Left ventricle myocardium inferior (tissue), 1 donor: Measurements from ENCODE around the gene TPCN2. TPM values are rescaled to one million over a fixed set of nuclear protein-coding genes. Genes with fewer than 3 reads are reported as not detected.

Source experiments
- DNase-seq: peaks from one replicate; pipeline ENCODE4 v3.0.0-alpha.2; 2020
- H3K27ac ChIP-seq: fragments of 200-600 bp; replicated peaks from 2 replicates; pipeline ENCODE4 v1.8.0; 2021
- H3K27me3 ChIP-seq: fragments of 200-600 bp; 2 replicates; pipeline ENCODE4 v1.8.0; 2021; ENCODE audit warnings: low read depth
- H3K36me3 ChIP-seq: fragments of 200-600 bp; 2 replicates; pipeline ENCODE4 v1.8.0; 2021
- H3K4me1 ChIP-seq: fragments of 200-600 bp; 2 replicates; pipeline ENCODE4 v1.8.0; 2021
- H3K4me3 ChIP-seq: fragments of 200-600 bp; 2 replicates; pipeline ENCODE4 v1.8.0; 2021; ENCODE audit warnings: mild to moderate bottlenecking, moderate library complexity
- H3K9me3 ChIP-seq: fragments of 200-600 bp; replicated peaks from 2 replicates; pipeline ENCODE4 v1.8.0; 2021
- intact Hi-C: fragments of 100-400 bp; cut with micrococcal nuclease; formaldehyde crosslinking; loops from one replicate; pipeline ENCODE4 v1.11.0; 2022
- total RNA-seq: library from RNA; stranded (reverse); fragmentation: NEBNext Ultra II Directional; extraction: Animal tissue kit (Norgen Biotek cat#: 25700); gene quantifications from one replicate; pipeline ENCODE4 v1.2.1, GENCODE V29; 2021
- TF ChIP-seq, protein P1 (sequence below): fragments of 200-600 bp; IDR thresholded peaks from 2 replicates; pipeline ENCODE4 v1.8.0; 2021; ENCODE audit warnings: antibody characterized with exemption, mild to moderate bottlenecking, borderline replicate concordance
- donor health status: DM: no; HTN: yes; CAD: no; lungs with severe emphysema.

TPCN2 gene
- total RNA-seq, 1 donor from 2014 or later, result 9.2 TPM

DNA sequence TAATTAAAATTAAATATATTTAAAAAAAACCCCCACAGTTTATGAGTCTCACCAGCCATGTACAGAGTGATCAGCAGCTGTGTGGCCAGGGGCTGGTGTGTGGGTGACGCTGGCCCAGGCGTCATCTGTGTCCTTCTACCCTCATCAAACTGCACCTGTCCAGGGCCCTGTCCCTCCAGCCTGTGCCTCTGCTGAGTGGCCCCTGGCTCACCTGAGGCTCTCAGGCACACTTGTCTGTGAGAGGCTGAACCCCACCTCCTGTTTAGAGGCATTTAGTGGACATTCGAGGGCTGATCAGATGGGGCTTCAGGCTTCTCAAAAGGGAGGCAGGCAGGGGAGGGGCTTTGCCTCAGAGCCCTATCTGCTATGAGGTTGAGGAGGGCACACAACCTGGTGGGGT, 77.1 kb downstream of the TPCN2 start:
- DNase-seq, result no peak
- peaks cover 46% of the 10 kb centered on the region for H3K4me1 ChIP-seq
- no peak overlapping the region for H3K4me3 ChIP-seq
- H3K9me3 ChIP-seq, result peaks cover 17% of the 10 kb centered on the region
- no peaks in the 10 kb centered on the region for H3K27me3 ChIP-seq
- H3K27ac ChIP-seq, result no peak overlapping the region
- TF ChIP-seq, protein P1, sequence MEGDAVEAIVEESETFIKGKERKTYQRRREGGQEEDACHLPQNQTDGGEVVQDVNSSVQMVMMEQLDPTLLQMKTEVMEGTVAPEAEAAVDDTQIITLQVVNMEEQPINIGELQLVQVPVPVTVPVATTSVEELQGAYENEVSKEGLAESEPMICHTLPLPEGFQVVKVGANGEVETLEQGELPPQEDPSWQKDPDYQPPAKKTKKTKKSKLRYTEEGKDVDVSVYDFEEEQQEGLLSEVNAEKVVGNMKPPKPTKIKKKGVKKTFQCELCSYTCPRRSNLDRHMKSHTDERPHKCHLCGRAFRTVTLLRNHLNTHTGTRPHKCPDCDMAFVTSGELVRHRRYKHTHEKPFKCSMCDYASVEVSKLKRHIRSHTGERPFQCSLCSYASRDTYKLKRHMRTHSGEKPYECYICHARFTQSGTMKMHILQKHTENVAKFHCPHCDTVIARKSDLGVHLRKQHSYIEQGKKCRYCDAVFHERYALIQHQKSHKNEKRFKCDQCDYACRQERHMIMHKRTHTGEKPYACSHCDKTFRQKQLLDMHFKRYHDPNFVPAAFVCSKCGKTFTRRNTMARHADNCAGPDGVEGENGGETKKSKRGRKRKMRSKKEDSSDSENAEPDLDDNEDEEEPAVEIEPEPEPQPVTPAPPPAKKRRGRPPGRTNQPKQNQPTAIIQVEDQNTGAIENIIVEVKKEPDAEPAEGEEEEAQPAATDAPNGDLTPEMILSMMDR, result no peak
- intact Hi-C loops, result no loop called here
- H3K36me3 ChIP-seq, result no peaks in the 10 kb centered on the region

DNA sequence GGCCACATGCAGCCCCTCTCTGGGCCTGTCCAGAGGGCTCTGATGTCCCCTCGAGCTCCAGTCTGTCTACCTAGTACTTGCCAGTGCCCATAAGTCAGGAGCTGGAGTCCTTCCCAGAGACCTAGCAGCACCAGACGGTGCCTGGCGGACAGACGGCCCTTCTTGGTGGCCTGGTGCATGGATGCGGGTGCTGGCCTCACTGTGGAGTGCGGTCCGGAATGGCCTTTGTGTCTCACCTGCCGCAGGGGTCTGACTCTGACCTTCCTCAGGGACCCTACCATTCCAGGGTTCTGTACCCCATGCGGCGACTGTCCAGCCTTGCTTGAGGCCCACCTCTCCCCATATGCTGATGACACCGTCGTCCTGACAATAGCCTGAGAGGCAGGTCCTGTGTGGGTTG, 77.6 kb downstream of the TPCN2 start:
- Histone ChIP-seq H3K9me3 (peaks cover 17% of the 10 kb centered on the region), H3K4me1 (peaks cover 51% of the 10 kb centered on the region), H3K27me3 (no peaks in the 10 kb centered on the region), H3K27ac (no peak overlapping the region), H3K36me3 (no peaks in the 10 kb centered on the region), H3K4me3 (no peak overlapping the region)
- DNase-seq, result no peak
- intact Hi-C loops, result no loop called here
- TF ChIP-seq, protein P1, result no peak

GRCh38 chr11:69127081-69127850, 78.5 kb downstream of the TPCN2 start:
- H3K27ac ChIP-seq, result no peak overlapping the region
- intact Hi-C loops, result no loop called here
- peaks cover 50% of the 10 kb centered on the region for H3K4me1 ChIP-seq
- TF ChIP-seq, protein P1, result no peak
- no peak for DNase-seq
- H3K9me3 ChIP-seq, result peaks cover 17% of the 10 kb centered on the region
- H3K36me3 ChIP-seq, result no peaks in the 10 kb centered on the region
- H3K4me3 ChIP-seq, result no peak overlapping the region
- no peaks in the 10 kb centered on the region for H3K27me3 ChIP-seq

DNA sequence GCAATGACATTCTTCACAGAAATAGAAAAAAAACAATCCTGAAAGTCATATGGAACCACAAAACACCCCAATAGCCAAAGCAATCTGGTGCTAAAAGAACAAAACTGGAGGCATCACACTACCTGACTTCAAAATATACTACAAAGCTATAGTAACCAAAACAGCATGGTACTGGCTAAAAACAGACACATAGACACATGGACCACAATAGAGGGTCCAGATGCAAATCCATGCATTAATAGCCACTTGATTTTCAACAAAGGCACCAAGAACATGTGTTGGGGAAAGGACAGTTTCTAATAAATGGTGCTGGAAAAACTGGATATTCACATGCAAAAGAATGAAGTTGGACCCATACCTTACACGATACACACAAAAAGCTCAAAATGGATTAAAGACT, 79.2 kb downstream of the TPCN2 start:
- Histone ChIP-seq H3K9me3 (peaks cover 17% of the 10 kb centered on the region), H3K4me3 (no peak overlapping the region), H3K27me3 (no peaks in the 10 kb centered on the region), H3K27ac (no peak overlapping the region), H3K36me3 (no peaks in the 10 kb centered on the region), H3K4me1 (peaks cover 44% of the 10 kb centered on the region)
- TF ChIP-seq, protein P1, result no peak
- intact Hi-C loops, result no loop called here
- no peak for DNase-seq

GRCh38 chr11:69129053-69129452, 80.3 kb downstream of the TPCN2 start:
- no peak overlapping the region for H3K27ac ChIP-seq
- H3K9me3 ChIP-seq, result peaks cover 27% of the 10 kb centered on the region
- H3K36me3 ChIP-seq, result no peaks in the 10 kb centered on the region
- no peak overlapping the region for H3K4me3 ChIP-seq
- TF ChIP-seq, protein P1, result no peak
- H3K27me3 ChIP-seq, result no peaks in the 10 kb centered on the region
- H3K4me1 ChIP-seq, result peaks cover 32% of the 10 kb centered on the region
- DNase-seq, result no peak
- intact Hi-C loops, result no loop called here
